GM20000 (cell line): ENCODE measurements around the gene MEF2A.
"Not testable (repeated sequence)": the region's sequence is repeated elsewhere in the genome, so short reads cannot be mapped to it uniquely, and the experiment has no call there.

Source experiments
- DNase-seq: peaks from one replicate; pipeline ENCODE4 v3.0.0; 2012; ENCODE audit warnings: low spot score
- CTCF ChIP-seq: IDR thresholded peaks from 2 replicates; pipeline ENCODE4 v1.5.1; 2012; ENCODE audit warnings: mild to moderate bottlenecking, control low read depth; ENCODE audit errors: extremely low read depth, missing control alignments

MEF2A gene

GRCh38 chr15:99736702-99737101 lies 170.9 kb downstream of the MEF2A start:
- DNase-seq: no peak
- TF ChIP-seq CTCF: no peak

- TF ChIP-seq CTCF: no peak
- DNase-seq: no peak
These were observed 172.4 kb downstream of the MEF2A start for GRCh38 chr15:99738021-99738847.

GRCh38 chr15:99741835-99742234 lies 176.1 kb downstream of the MEF2A start:
- TF ChIP-seq CTCF: no peak
- DNase-seq: no peak

- DNase-seq: no peak
- TF ChIP-seq CTCF: no peak
These were observed 178.4 kb downstream of the MEF2A start for GRCh38 chr15:99744142-99744541.

- no peak for DNase-seq
- no peak for TF ChIP-seq CTCF
These were observed 179.7 kb downstream of the MEF2A start for GRCh38 chr15:99745370-99746086.

GRCh38 chr15:99749386-99749785 lies 183.6 kb downstream of the MEF2A start:
- no peak for TF ChIP-seq CTCF

GRCh38 chr15:99750326-99750725 lies 184.5 kb downstream of the MEF2A start:
- DNase-seq: not testable (repeated sequence)

More at GRCh38 chr15:99749386-99749785, 183.6 kb downstream of the MEF2A start:
- no peak for DNase-seq
